ENCODE results near the gene KRTAP26-1.

KRTAP26-1 gene

GRCh38 chr21:30320215-30320614, at the start of gene KRTAP26-1:
TSS of gene KRTAP26-1 (minus strand) at chr21:30320315. CDS start at chr21:30320035, 280 bp downstream.
- no peak for DNase-seq (ENCODE audit: low spot score)

- no peak for DNase-seq (ENCODE audit: low spot score)
Measured at GRCh38 chr21:30355906-30356305, 35.8 kb upstream of the KRTAP26-1 start.

GRCh38 chr21:30354308-30355005, 34.3 kb upstream of the KRTAP26-1 start:
- DNase-seq (ENCODE audit: low spot score), result no peak

GRCh38 chr21:30351534-30351933, 31.4 kb upstream of the KRTAP26-1 start:
- no peak for DNase-seq (ENCODE audit: low spot score)

- no peak for DNase-seq (ENCODE audit: low spot score)
Measured at GRCh38 chr21:30349572-30349971, 29.5 kb upstream of the KRTAP26-1 start.

- no peak for DNase-seq (ENCODE audit: low spot score)
Measured at GRCh38 chr21:30348506-30348905, 28.4 kb upstream of the KRTAP26-1 start, which contains the start of gene KRTAP23-1. TSS of gene KRTAP23-1 (minus strand) at chr21:30348606. CDS start at chr21:30348606, 0 bp downstream.

GRCh38 chr21:30345014-30345413, 24.9 kb upstream of the KRTAP26-1 start:
- no peak for DNase-seq (ENCODE audit: low spot score)

GRCh38 chr21:30340714-30341573, 20.8 kb upstream of the KRTAP26-1 start:
- DNase-seq (ENCODE audit: low spot score), result no peak

GRCh38 chr21:30338717-30339116, 18.6 kb upstream of the KRTAP26-1 start:
- DNase-seq (ENCODE audit: low spot score), result no peak

- no peak for DNase-seq (ENCODE audit: low spot score)
Measured at GRCh38 chr21:30337772-30338171, 17.7 kb upstream of the KRTAP26-1 start.

GRCh38 chr21:30337276-30337744, 17.2 kb upstream of the KRTAP26-1 start, which contains the start of gene KRTAP27-1:
TSS of gene KRTAP27-1 (minus strand) at chr21:30337694. CDS start at chr21:30337668, 26 bp downstream.
- no peak for DNase-seq (ENCODE audit: low spot score)

- no peak for DNase-seq (ENCODE audit: low spot score)
Measured at GRCh38 chr21:30336596-30336995, 16.5 kb upstream of the KRTAP26-1 start.

- no peak for DNase-seq (ENCODE audit: low spot score)
Measured at GRCh38 chr21:30333736-30334135, 13.6 kb upstream of the KRTAP26-1 start.

GRCh38 chr21:30332681-30333080, 12.6 kb upstream of the KRTAP26-1 start:
- DNase-seq (ENCODE audit: low spot score), result no peak

GRCh38 chr21:30329203-30329875, 9.2 kb upstream of the KRTAP26-1 start:
- no peak for DNase-seq (ENCODE audit: low spot score)

GRCh38 chr21:30326390-30326789, 6.3 kb upstream of the KRTAP26-1 start:
- DNase-seq (ENCODE audit: low spot score), result no peak

- DNase-seq (ENCODE audit: low spot score), result no peak
Measured at GRCh38 chr21:30315701-30316100, 4.4 kb downstream of the KRTAP26-1 start.

- no peak for DNase-seq (ENCODE audit: low spot score)
Measured at GRCh38 chr21:30306884-30307283, 13.2 kb downstream of the KRTAP26-1 start.

- DNase-seq (ENCODE audit: low spot score), result no peak
Measured at GRCh38 chr21:30305136-30305535, 15.0 kb downstream of the KRTAP26-1 start.

- DNase-seq (ENCODE audit: low spot score), result no peak
Measured at GRCh38 chr21:30289215-30289614, 30.9 kb downstream of the KRTAP26-1 start, which contains the start of gene KRTAP25-1. TSS of gene KRTAP25-1 (minus strand) at chr21:30289514. CDS start at chr21:30289490, 24 bp downstream.

GRCh38 chr21:30282850-30283249, 37.3 kb downstream of the KRTAP26-1 start, which contains the start of gene KRTAP24-1:
TSS of gene KRTAP24-1 (minus strand) at chr21:30282950. CDS start at chr21:30282932, 18 bp downstream.
- DNase-seq (ENCODE audit: low spot score), result no peak

GRCh38 chr21:30271611-30272010, 48.5 kb downstream of the KRTAP26-1 start:
- DNase-seq (ENCODE audit: low spot score), result no peak

Data from left forelimb (tissue), 1 donor.